ENCODE results near the gene GRIK2. TPM values are rescaled to one million over a fixed set of nuclear protein-coding genes. Genes with fewer than 3 reads are reported as not detected.

GRIK2 gene
- total and polyA plus RNA-seq, 2 of the 4 experiments (the other 2 are of a cell fraction) = 8.2 to 15.2 TPM

DNA sequence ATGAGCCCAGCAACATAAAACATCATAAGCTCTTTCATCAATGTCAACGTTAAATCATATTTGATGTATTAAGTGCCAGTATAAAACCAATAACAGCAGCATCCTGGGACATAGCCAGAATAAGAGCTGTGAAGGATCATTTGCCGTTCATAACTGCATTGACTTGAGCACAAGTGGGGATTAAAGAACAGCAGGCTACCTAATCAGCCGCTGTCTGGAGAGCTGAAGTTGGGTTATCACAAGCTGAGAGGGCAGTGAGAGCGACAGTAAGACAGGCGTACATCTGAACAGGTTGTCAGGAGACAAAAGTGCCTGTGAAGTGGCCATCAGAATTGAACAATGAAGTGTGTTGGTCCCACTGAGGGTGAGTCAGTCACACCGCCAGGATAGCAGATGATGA is 269.6 kb downstream of the GRIK2 start:
- Histone ChIP-seq H2BK5ac (ENCODE audit: low read depth, low read length, poor library complexity, severe bottlenecking) (no peak overlapping the region), H3K79me1 (ENCODE audit: low read depth in 1 of 2, low read length in 2 of 2) (peaks cover under 1 to 3% of the 10 kb centered on the region in 2 experiments; a peak in 1 of 4 replicates), H3K4me2 (ENCODE audit: low read depth, low read length) (no peak overlapping the region), H4K8ac (ENCODE audit: low read depth in 2 of 2, low read length in 2 of 2) (peak overlapping the region in 1 of 2 experiments; percentile 32; a peak in 1 of 4 replicates), H4K91ac (ENCODE audit: insufficient read depth, low read depth, low read length) (no peak overlapping the region), H2AK5ac (ENCODE audit: low read depth, low read length) (no peak overlapping the region), H3K23ac (ENCODE audit: low read depth, low read length) (no peak overlapping the region), H3K9ac (ENCODE audit: low read depth, low read length) (no peak overlapping the region), H4K20me1 (ENCODE audit: insufficient read depth, low read length) (no peaks in the 10 kb centered on the region), H3K27ac (ENCODE audit: insufficient read depth, low read length) (no peak overlapping the region), H2BK20ac (ENCODE audit: low read depth, low read length) (no peak overlapping the region), H2BK120ac (ENCODE audit: low read depth, low read length) (no peak overlapping the region), H2AFZ (replicated peaks; ENCODE audit: low read length, poor library complexity) (no peak overlapping the region), H3K4me3 (ENCODE audit: insufficient read depth, low read depth, low read length) (no peak overlapping the region), H3K4me1 (ENCODE audit: control insufficient read depth, insufficient read depth, low read length) (peaks cover 3% of the 10 kb centered on the region; the same call in 1 of the 2 replicates), H3K9me3 (ENCODE audit: control insufficient read depth, insufficient read depth, low read length) (peaks cover 3% of the 10 kb centered on the region), H3K9me1 (ENCODE audit: insufficient read depth, low read length) (no peaks in the 10 kb centered on the region), H4K5ac (ENCODE audit: low read depth, low read length) (no peak overlapping the region), H3K14ac (replicated peaks; ENCODE audit: low read depth, low read length) (no peak overlapping the region), H2AK9ac (replicated peaks; ENCODE audit: low read depth, low read length, poor library complexity) (no peak overlapping the region), H3K4ac (ENCODE audit: low read depth, low read length) (no peak overlapping the region), H3K56ac (ENCODE audit: extremely low read depth, insufficient read depth, low read length) (no peak overlapping the region), H3K36me3 (ENCODE audit: control insufficient read depth, insufficient read depth, low read length) (no peaks in the 10 kb centered on the region), H3K27me3 (ENCODE audit: control insufficient read depth, insufficient read depth, low read length) (no peaks in the 10 kb centered on the region), H3K18ac (ENCODE audit: low read depth, low read length) (no peak overlapping the region), H2BK15ac (ENCODE audit: low read depth, low read length) (no peak overlapping the region)
- WGBS, 2 experiments (ENCODE audit: extremely low coverage in 2 of 2, insufficient read length in 1 of 2) = 37% methylated on average over 3 of the region's 6 CpGs; no CpG with 5 or more reads in 1 of the 2 experiments
- no peak for ATAC-seq (ENCODE audit: low read depth)
- TF ChIP-seq RCOR1 (IDR thresholded peaks at IDR 0.05; ENCODE audit: insufficient replicate concordance, low read length) (no peak), MAFK (IDR thresholded peaks at IDR 0.05; ENCODE audit: low read depth, low read length) (no peak), CEBPB (IDR thresholded peaks at IDR 0.05; ENCODE audit: low read depth, low read length) (no peak), FOS (IDR thresholded peaks at IDR 0.05; ENCODE audit: low read depth, low read length) (no peak), CHD1 (IDR thresholded peaks at IDR 0.05; ENCODE audit: low read depth, low read length) (no peak), RAD21 (IDR thresholded peaks at IDR 0.05; ENCODE audit: low read length) (no peak), POLR2A (IDR thresholded peaks at IDR 0.05; ENCODE audit: low read depth, low read length) (no peak)
- POLR2A ChIA-PET (ENCODE audit: unreplicated experiment) = no interaction called here
- in situ Hi-C loops (cut with MboI; ENCODE audit: low sequenced_read_pairs) (no loop called here), dilution Hi-C loops (cut with HindIII; ENCODE audit: low sequenced_read_pairs, unreplicated experiment) (no loop called here), intact Hi-C loops (cut with micrococcal nuclease) (no loop called here)
- CTCF ChIA-PET = no interaction called here
- BruUV-seq (replicated peaks) = no TSS peak
- no peak for DNase-seq

All from IMR-90 (cell line).